Measurements from ENCODE around the gene FFAR3.

FFAR3 gene

DNA sequence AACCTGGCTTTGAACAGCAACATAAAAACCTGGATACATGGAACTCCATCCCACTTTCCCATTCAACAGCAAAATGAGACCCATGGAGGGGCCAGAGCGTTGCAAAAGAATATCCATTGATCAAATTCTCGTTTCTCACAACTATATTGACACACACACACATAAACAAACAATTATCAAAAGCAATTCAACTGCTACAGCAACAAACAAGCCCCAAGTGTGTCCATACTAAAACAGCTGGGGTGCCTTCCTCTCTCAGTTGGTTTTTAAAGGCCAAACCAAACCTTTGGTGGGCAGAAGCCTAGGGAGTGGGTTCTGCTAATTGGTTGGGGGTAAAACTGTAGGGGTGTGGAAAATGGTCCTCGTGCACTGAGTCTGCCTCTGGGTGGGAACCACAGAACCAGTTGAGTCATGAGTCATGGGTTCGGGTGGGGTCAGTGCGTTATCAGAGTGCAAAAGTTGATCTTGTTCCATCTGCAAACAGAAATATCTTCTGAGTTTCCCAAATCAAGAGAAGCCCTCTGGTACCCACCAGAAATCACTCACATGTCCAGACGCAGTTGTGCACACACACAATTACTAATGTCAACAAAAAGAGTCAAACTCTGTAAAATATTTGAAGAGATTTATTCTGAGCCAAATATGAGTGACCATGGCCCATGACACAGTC lies 31.1 kb downstream of the FFAR3 start:
- Histone ChIP-seq H3K4me3 (no peak overlapping the region), H3K27ac (no peak overlapping the region)
- TF ChIP-seq, protein P1, sequence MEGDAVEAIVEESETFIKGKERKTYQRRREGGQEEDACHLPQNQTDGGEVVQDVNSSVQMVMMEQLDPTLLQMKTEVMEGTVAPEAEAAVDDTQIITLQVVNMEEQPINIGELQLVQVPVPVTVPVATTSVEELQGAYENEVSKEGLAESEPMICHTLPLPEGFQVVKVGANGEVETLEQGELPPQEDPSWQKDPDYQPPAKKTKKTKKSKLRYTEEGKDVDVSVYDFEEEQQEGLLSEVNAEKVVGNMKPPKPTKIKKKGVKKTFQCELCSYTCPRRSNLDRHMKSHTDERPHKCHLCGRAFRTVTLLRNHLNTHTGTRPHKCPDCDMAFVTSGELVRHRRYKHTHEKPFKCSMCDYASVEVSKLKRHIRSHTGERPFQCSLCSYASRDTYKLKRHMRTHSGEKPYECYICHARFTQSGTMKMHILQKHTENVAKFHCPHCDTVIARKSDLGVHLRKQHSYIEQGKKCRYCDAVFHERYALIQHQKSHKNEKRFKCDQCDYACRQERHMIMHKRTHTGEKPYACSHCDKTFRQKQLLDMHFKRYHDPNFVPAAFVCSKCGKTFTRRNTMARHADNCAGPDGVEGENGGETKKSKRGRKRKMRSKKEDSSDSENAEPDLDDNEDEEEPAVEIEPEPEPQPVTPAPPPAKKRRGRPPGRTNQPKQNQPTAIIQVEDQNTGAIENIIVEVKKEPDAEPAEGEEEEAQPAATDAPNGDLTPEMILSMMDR (IDR thresholded peaks at IDR 0.05) = no peak
- DNase-seq (ENCODE audit: low spot score) = no peak

DNA sequence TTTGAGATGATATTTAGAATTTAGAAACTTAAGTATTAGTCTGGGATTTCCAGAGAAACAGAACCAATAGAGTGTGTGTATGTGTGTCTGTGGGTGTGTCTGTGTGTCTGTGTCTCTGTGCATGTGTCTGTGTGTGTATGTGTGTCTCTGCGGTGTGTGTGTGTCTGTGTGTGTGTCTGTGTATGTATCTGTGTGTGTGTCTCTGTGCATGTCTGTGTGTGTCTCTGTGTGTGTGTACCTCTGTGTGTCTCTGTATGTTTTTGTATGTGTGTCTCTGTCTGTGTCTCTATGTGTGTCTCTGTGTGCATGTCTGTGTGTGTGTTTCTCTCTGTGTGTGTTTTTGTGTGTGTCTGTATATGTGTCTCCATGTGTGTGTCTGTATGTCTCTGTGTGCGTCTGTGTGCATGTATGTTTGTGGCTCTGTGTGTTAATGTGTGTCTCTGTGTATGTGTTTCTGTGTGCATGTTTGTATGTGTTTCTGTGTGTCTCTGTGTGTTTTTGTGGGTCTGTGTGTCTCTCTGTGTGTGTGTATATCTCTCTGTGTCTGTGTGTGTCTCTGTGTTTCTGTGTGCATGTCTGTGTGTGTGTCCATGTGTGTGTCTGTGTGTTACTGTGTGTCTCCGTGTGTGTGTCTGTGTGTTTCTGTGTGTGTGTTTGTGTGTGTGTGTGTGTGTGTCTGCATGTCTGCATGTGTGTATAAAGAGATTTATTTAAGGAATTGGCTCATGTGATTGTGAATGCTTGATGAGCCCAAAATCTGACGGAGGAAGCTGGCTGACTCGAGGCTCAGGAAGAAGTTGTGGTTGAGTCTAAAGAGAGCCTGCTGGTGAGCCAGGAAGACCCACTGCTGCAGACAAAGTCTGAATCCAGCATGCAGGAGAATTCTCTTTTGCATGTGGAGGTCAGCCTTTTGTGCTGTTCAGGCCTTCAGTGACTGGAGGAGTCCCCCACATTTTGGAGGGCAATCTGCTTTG lies 34.8 kb downstream of the FFAR3 start:
- no peak for DNase-seq (ENCODE audit: low spot score)
- Histone ChIP-seq H3K27ac (no peak overlapping the region), H3K4me3 (no peak overlapping the region)
- TF ChIP-seq, protein P1 (IDR thresholded peaks at IDR 0.05) = no peak

DNA sequence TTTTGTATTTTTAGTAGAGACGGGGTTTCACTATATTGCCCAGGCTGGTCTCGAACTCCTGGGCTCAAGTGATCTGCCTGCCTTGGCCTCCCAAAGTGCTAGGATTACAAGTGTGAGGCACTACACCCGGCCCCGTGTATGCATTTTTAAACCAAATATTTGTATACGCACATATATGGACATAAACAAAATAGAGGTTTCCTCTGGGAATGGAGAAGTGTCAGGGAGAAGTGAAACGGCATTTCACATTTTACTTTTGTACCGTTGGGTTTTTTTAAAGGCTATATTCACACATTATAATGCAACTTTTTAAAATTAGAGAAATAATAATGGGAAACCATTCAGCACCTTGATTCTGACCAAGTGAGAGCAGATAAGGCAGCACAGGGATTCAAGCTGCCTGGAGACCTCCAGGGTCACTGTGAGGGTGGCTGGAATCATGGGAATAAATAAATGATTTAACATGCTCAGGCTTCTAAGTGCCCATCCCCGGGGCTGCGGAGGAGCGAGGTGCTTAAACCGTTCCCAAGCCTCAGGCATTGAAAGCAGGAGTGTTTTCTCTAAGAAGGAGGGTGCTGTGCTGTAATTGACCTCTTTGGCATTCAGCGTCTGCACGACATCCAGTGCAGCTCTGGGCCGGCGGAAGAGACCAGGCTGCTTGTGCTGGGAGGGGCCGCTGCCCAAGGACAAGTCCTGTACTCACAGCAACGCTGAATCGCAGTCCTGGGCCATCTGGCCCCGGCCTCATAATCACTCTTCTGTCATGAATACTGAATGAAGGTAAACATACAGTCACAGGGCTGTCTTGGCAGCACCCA lies 37.3 kb downstream of the FFAR3 start:
- Histone ChIP-seq H3K4me3 (no peak overlapping the region), H3K27ac (no peak overlapping the region)
- DNase-seq (ENCODE audit: low spot score) = no peak
- TF ChIP-seq, protein P1 (IDR thresholded peaks at IDR 0.05) = no peak

DNA sequence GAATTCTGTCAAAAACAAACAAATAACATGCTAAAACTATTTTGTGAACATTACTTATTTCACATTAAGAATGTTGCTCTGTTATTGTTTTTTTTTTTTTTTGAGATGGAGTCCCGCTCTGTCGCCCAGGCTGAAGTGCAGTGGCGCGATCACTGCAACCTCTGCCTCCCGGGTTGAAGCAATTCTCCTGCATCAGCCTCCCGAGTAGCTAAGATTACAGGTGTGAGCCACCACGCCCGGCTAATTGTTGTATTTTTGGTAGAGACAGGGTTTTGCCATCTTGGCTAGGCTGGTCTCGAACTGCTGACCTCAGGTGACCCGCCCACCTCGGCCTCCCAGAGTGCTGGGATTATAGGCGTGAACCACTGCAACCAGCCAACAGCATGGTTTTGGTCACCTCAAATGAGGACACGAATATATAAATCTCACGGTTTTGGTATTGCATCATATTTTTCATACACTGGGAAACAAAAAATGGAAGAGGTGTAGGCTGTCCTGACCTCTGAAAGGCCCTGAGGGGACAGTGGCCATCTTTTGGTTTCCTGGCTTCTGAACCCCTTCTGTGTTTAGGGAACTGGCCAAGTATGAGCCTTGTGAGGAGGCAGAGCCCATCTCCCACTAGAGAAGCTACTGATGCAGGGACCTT lies 38.1 kb downstream of the FFAR3 start:
- TF ChIP-seq, protein P1 (IDR thresholded peaks at IDR 0.05) = no peak
- Histone ChIP-seq H3K4me3 (no peak overlapping the region), H3K27ac (no peak overlapping the region)
- DNase-seq (ENCODE audit: low spot score) = no peak

DNA sequence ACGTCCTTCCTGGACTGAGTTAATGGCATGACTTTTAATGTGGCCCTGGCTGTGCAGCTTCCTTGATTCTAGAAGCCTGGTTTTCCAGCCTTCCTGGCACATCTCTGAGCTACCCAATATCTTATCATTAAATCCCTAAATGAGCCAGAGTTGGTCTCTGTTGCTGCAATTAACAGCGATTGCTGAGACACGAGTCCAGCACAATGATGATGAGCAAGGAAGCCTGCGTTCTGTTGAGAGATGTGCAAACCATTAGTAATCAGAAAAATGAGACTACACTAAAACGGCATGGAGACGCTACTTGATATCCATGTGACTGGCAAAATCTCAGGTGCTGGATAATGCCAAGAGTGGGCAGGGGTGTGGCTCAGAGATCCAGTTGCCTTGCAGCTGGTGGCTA lies 38.8 kb downstream of the FFAR3 start:
- H3K4me3 ChIP-seq = no peak overlapping the region
- no peak for DNase-seq (ENCODE audit: low spot score)
- TF ChIP-seq, protein P1 (IDR thresholded peaks at IDR 0.05) = no peak
- no peak overlapping the region for H3K27ac ChIP-seq

DNA sequence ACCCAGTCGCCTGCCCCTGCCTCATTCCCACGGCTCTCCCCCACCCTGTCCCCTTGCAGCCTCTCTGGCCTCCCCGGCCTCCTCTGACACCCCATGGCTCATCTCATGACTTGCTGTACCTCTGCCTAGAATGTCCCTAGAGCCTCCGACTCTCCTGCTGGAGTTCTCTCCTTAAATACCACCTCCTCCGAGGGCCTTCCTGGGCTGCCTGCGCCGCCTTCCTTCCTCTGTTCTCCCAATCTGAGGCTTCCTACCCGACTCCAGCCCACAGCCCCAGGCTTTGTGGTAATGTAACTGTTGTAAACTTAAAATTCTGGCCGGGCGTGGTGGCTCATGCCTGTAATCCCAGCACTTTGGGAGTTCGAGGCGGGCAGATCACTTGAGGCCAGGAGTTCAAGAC lies 40.3 kb downstream of the FFAR3 start:
- Histone ChIP-seq H3K27ac (no peak overlapping the region), H3K4me3 (no peak overlapping the region)
- DNase-seq (ENCODE audit: low spot score) = no peak
- TF ChIP-seq, protein P1 (IDR thresholded peaks at IDR 0.05) = no peak

All from coronary artery (tissue), 2 donors.